G401 (cell line): ENCODE measurements around the gene IL31RA. TPM values are rescaled to one million over a fixed set of nuclear protein-coding genes. Genes with fewer than 3 reads are reported as not detected.
"Not testable (repeated sequence)": the region's sequence is repeated elsewhere in the genome, so short reads cannot be mapped to it uniquely, and the experiment has no call there.

Experiments
- DNase-seq: peaks from one replicate; pipeline ENCODE4 v3.0.0-alpha.2; 2015; ENCODE audit warnings: low spot score
- in situ Hi-C: cut with HindIII; loops from 2 replicates; pipeline ENCODE4 v1.10.0; 2016; ENCODE audit warnings: low sequenced_read_pairs, mixed read lengths
- total RNA-seq: library from RNA; depleted of rRNA; stranded (reverse); fragments of >200 nt; shearing (Covaris generic); gene quantifications from 2 replicates; pipeline ENCODE4 v1.2.3, GENCODE V29; 2014; rRNA removed

Gene IL31RA
- total RNA-seq, 1 experiment from 2014 or later = not detected

- in situ Hi-C loops, DNase-seq: not testable (repeated sequence)
These were observed 90.0 kb downstream of the IL31RA start for GRCh38 chr5:55941154-55941553.

GRCh38 chr5:55959208-55959607 is 108.1 kb downstream of the IL31RA start:
- no peak for DNase-seq
- in situ Hi-C loops = no loop called here

GRCh38 chr5:55960779-55961178 is 109.6 kb downstream of the IL31RA start:
- in situ Hi-C loops = no loop called here
- no peak for DNase-seq

GRCh38 chr5:55965525-55965924 is 114.4 kb downstream of the IL31RA start:
- in situ Hi-C loops = no loop called here
- no peak for DNase-seq

- no peak for DNase-seq
- in situ Hi-C loops = no loop called here
These were observed 115.1 kb downstream of the IL31RA start for GRCh38 chr5:55966284-55966683.

- in situ Hi-C loops = no loop called here
- DNase-seq = no peak
These were observed 118.8 kb downstream of the IL31RA start for GRCh38 chr5:55969956-55970355.

Other genes with a start within 250 kb of the IL31RA start
- gene SLC38A9, start 139.0 kb upstream of the IL31RA start, total RNA-seq = 23.3 and 24.9 TPM in 2 replicates
- not detected in 2 replicates for gene DDX4, start 113.3 kb upstream of the IL31RA start, total RNA-seq
- gene IL6ST, start 143.6 kb downstream of the IL31RA start, total RNA-seq = 10.2 and 16.6 TPM in 2 replicates